ENCODE data around the gene UBXN7.

DNA sequence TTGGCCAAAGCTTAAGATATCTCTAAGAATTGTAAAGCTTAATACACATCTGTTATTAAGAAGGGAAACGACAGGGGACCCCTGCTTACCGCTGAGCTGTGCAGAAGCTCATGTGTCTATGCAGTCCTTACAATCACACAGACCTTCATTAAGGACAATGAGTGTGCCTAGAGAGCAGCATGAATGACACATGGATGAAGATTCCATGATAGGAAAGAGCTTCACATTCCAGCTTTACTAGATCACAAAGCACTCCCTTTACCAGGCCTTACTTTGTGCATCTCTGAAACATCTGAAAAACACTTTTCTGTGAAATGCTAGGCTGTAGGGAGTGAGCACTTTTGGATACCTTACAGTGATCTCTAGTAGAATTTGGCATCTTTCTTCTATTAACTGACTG lies 39.3 kb upstream of the UBXN7 start:
- no peak for TF ChIP-seq EZH2 (IDR thresholded peaks at IDR 0.05; ENCODE audit: low read length, missing control alignments)
- TF ChIP-seq, protein P1, sequence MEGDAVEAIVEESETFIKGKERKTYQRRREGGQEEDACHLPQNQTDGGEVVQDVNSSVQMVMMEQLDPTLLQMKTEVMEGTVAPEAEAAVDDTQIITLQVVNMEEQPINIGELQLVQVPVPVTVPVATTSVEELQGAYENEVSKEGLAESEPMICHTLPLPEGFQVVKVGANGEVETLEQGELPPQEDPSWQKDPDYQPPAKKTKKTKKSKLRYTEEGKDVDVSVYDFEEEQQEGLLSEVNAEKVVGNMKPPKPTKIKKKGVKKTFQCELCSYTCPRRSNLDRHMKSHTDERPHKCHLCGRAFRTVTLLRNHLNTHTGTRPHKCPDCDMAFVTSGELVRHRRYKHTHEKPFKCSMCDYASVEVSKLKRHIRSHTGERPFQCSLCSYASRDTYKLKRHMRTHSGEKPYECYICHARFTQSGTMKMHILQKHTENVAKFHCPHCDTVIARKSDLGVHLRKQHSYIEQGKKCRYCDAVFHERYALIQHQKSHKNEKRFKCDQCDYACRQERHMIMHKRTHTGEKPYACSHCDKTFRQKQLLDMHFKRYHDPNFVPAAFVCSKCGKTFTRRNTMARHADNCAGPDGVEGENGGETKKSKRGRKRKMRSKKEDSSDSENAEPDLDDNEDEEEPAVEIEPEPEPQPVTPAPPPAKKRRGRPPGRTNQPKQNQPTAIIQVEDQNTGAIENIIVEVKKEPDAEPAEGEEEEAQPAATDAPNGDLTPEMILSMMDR (conservative IDR thresholded peaks at IDR 0.05 in 1 of 2, IDR thresholded peaks at IDR 0.05 in 1 of 2; ENCODE audit: low read depth in 1 of 2, low read length in 2 of 2): no peak
